ENCODE results near the gene RGMA.
"Not testable (repeated sequence)": the region's sequence is repeated elsewhere in the genome, so short reads cannot be mapped to it uniquely, and the experiment has no call there.

RGMA gene

DNA sequence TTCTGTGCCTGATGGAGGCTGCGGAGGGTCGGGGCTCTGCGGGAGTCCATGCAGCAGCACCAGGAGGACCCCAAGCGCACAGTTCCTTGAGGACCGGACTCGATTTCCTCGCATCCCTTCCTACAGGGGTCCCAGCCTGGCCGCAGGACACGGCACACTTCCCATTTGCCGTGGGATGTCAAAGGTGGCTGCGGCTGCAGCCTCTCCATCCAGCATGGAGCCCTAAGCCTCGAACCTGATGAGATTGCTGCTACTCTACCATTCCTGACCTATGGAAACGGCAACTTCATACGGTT lies 40.6 kb downstream of the RGMA start:
- DNase-seq (ENCODE audit: low spot score), result no peak

DNA sequence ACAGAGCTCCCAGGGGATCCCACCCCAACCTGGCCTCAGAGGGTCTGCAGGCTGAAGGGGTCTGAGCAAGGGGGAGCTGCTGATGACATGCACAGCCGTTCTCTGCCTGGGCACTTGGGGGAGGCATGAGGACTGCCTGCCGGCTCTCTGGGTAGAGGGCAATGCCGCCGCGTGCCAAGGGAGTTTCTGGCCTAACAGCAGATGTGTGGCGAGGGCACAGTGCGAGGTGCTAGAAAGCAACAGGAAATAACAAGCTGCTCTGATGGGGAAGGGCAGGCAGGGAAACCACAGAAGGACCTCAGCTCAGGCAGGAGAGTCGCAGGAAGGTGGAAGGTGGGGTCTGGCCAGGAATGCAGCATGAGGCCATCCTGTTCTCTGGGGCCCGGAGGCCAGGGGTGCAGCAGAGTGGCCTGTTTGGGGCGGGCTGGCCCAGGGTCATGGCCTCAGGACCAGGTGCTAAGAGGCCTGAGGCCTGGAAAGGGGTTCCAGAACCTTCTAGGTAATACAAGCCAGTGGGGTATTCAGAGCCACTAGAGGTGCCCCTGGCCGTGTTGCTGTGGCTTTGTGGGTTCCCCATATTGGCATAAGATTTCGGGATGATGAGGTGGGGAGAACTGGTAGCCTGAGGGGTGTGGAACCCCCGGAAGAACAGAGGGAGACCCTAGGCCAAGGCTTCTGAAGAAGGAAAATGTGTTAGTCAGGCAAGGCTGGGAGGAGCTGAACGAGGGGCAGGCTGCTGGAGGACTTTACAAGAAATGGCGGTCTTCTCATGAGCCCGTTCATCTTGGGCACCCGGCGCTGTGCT lies 41.2 kb downstream of the RGMA start:
- DNase-seq (ENCODE audit: low spot score), result no peak

- DNase-seq (ENCODE audit: low spot score), result no peak
Measured at GRCh38 chr15:93046721-93047120, 42.3 kb downstream of the RGMA start.

- no peak for DNase-seq (ENCODE audit: low spot score)
Measured at GRCh38 chr15:93046120-93046519, 42.9 kb downstream of the RGMA start.

- DNase-seq (ENCODE audit: low spot score), result no peak
Measured at GRCh38 chr15:93045191-93045785, 43.7 kb downstream of the RGMA start.

GRCh38 chr15:93044301-93045190 lies 44.5 kb downstream of the RGMA start:
- DNase-seq (ENCODE audit: low spot score), result no peak

DNA sequence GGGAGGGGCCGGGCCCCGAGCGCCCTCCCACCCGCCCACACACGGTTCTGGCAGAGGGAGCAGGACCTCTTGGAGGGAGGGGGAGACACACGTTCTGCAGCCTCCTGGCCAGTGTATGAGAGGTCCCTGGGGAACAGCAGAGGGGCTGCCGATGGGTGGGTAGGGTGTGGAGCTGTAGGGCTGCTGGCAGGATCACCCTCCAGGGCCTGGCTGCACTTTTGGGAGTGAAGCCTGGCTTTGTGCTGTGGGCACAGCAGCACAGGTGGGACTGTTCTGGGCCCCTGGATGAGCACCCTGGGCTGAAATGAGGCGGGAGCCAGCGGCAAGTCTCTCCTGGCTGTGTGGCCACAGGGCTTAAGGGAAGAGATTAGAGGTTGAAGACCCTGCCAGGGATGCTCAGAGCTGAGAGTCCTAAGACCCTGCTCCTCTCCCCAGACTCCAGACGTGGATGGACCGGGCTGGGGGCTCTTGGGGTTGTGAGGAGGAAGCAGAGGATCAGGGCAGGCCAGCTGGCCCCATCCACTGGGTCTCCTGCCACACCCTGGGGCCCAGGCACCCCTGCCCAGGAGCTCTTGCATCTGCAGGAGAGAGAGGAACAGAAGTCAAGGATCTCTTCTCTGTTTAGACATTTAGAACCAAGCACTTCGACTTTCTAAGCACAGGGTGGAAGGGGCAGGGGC lies 45.2 kb downstream of the RGMA start:
- no peak for DNase-seq (ENCODE audit: low spot score)

DNA sequence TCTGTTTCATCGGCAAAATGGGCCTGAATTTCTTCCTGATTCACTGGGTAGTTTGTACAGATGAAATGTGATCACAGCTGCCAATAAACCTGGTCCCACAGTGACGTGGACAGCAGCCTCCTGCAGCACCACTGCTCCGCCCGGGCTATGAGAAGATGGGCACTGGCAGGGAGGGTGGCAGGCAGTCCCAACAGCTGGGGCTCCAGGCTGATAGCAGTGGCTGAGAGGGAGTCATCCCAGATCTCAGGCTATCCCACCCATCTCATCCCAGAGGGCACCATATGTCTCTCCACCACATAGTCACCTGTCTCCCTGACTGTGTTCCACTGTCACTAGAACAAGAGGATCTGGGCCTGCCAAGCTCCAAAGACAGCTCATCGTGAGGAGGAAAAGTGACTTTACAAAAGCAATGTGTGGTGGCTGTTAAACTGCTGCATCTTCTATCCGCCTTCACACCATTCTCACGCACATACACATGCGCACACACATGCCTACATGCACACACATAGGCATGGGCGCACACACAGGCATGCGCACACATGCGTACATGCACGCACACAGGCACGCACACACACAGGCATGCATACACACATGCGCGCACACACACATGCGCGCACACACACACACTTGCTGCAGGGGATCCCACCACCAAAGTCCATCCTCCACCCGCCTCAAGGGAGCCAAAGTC lies 46.2 kb downstream of the RGMA start:
- DNase-seq (ENCODE audit: low spot score), result no peak

DNA sequence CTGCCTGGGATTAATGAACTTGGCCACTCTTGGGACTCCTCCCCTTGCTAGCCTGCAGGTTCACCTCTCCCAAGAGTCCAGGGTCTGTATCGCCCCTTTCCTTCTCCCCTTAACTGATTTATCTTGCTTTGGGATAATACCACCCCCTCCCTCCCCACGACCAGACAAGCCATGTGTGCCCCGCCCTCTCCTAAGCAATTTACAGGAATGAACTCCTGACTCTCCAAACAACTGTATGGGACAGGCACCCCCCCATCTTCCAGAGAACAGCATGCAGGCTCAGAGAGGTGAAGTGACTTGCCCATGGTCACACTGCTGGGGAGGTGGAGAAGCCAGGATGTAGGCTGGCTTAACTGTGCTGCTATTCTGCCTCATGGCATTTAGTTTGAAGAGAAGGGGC lies 46.8 kb downstream of the RGMA start:
- no peak for DNase-seq (ENCODE audit: low spot score)

DNA sequence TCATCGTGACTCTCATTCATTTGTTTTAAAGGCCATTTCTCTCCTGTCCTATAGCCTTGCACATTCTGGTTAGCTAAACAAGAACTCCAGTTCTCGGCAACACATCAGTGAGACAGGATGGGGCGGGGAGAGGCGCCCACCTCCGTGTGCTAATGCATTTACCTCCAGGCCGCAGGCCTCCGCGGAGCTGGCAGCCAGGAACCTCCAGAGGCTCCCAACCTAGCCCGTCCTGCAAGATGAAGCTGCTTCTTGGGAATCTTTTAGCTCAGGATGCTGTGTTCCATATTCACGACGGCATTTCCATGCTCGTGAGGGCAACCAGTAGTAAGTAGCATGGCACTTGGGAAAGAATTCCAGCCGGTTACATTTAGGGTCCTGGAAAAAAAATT lies 47.9 kb downstream of the RGMA start:
- DNase-seq (ENCODE audit: low spot score), result no peak

GRCh38 chr15:93040288-93041158 lies 48.5 kb downstream of the RGMA start:
- DNase-seq (ENCODE audit: low spot score), result no peak

GRCh38 chr15:93039562-93040287 lies 49.3 kb downstream of the RGMA start:
- not testable (repeated sequence) for DNase-seq (ENCODE audit: low spot score)

GRCh38 chr15:93037820-93038705 lies 50.9 kb downstream of the RGMA start:
- no peak for DNase-seq (ENCODE audit: low spot score)

GRCh38 chr15:93036951-93037819 lies 51.8 kb downstream of the RGMA start:
- no peak for DNase-seq (ENCODE audit: low spot score)

DNA sequence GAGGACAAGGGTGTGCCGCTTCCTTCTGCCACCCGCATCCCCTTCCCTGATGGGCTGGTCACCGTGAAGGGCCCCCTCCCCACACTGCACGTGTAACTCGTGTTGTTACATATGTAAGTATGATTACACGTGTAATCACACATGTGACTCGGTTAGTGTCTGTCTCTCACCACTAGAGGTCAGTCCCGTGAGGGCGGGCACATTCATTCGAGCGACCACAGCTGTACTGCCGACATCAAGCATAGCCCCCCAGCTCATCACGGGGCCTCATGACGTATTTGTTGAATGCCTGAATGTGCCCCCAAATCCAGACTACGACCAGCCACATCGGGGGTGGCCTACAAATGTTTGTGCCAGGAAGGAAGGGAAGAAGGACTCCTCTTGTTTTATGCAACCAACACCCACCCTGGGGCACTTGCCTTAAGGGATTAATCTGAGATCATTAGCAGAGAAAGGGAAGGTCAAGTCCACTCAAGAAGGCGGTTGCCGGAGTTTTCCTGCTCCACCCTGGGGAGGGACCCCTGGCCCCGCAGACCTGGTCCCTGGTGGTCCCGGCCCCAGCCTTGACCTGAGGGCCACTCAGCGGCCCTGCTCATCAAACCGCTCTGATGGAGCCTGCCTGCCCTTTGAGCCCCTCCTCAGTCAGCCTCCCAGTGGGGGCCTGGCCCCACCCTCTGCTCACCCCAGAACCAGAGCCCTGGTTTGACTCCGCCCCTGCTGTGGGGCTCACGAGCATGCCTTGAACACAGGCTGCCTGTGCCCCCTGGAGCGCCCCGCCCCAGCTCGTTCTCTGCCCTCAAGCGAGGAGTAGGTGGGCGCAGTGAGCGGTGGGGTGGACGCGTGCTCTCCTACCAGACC lies 52.8 kb downstream of the RGMA start:
- no peak for DNase-seq (ENCODE audit: low spot score)

DNA sequence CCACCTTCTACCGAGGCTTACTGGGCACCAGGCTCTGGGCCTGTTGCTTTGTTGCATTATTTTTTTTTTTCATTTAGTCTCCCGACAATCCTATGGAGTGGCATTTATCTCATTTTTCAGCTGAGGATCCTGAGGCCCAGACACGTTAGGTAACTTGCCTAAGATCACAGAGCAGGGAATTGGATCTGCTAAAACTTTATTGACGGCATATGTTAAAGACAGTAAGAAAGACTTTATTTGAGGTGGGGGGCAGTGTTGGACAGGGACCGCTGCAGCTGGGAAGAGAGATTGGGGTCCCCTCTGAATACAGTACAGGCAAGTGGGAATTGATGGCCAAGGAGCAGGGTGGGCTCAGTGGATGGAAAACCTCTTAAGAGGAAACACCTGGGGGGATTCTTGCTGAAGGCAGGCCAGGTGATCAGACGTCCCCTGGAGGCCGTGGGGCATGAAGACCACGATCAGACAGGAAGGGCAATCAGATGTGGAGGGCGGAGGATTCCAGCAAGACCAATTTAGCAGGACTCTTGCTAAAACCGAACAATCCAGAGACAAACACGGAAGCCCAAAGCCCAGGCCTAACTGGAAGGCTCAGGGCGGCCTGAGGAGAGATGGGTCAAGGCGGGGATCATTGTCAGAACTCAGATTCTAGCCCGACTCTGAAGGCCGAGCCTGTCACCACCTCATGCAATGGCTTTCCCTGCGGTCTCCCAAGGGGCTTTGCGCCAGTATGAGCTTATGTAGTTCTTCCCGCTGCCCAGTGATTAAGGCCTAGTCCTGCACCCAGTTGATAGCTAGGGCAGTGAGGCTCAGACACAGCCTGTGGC lies 53.7 kb downstream of the RGMA start:
- DNase-seq (ENCODE audit: low spot score), result no peak

Measured in ecto neural progenitor cell (in vitro differentiated cells).